GM21528 (cell line): ENCODE data around the gene TMED3.

ENCODE experiments used
- ATAC-seq: cut with Tn5 transposase; IDR thresholded peaks from one replicate; pipeline ENCODE4 v1.9.1; 2021; ENCODE audit warnings: mild to moderate bottlenecking, moderate library complexity; ENCODE audit not compliant: unreplicated experiment, low FRiP score

TMED3 gene

GRCh38 chr15:79372428-79372827 lies 61.5 kb downstream of the TMED3 start:
- no peak for ATAC-seq
